Thoracic aorta endothelial cell (primary cell): ENCODE measurements around the gene CEP85L. TPM values are rescaled to one million over a fixed set of nuclear protein-coding genes. Genes with fewer than 3 reads are reported as not detected.

Experiments used
- total RNA-seq: library from RNA; depleted of rRNA; stranded (reverse); fragments of >200 nt; gene quantifications from 2 replicates; pipeline ENCODE4 v1.2.3, GENCODE V29; 2012

Gene CEP85L
- 15.6 and 17.9 TPM in 2 replicates for total RNA-seq

DNA sequence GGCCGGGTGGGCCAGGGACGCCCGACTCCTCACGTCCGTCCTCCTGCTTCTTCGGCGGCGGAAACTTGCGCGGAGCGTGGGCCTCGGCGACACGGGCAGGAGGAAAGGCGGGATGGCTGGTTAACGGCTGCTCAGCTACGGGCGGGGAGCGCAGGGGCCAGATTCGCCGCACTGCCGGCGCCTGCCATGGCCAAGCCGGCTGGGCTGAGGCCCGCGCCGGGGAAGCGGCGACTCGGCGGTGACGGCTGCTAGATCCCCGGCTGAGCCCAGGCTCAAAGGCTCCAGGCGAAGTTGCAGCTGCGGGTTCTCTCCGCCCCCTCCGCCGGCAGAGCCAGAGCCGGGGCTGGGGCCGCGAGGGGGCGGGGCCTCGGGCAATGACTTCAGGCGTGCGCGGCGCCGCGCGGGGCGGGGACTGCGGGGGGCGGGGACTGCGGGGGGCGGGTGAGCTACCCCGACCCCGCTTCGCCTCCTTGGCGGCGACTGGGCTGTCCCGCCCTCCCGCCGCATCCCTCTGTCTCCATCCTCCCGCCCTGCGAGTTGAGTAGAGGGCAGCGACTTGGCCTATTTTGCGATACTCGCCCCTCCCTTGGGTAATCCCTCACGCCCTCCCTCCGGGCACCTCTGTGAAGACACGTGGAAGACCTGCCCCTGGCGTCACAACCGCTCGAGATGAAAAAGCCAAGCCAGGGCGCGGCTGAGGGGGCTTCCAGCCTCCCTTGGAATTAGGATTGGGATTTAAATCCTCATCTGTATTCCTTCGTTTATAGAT is at the start of gene CEP85L:
CEP85L (minus strand) TSS at position 310 of the 769 bp plus-strand sequence. CDS start 322 bp downstream, outside the sequence.

DNA sequence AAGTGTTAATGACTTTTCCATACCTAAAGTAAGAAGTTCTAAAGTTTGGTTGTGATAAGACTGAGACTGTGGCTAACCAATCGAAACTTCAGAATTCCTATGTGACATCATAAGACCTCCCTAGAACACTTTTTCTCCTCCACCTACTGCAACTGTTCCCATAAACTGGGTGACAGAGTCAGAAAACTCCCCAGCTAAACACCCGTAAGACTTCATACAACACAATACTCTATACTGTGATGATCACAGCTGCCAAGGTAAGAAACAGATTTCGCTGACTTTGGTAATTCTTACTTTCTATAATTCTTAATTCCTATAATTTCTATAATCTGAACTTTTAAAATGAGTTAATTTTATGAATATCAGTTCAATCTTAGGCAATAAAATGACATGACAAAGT is 103.3 kb downstream of the CEP85L start, which contains the start of gene PLN:
PLN (plus strand) TSS at position 161 of the 400 bp plus-strand sequence. CDS start 10,626 bp downstream, outside the sequence.

Other genes starting within 250 kb of the CEP85L start
- gene PLN, start 103.3 kb downstream of the CEP85L start, total RNA-seq: not detected in 2 replicates
- gene ASF1A, start 242.6 kb upstream of the CEP85L start, total RNA-seq: 33.1 and 36.1 TPM in 2 replicates